HG03066 (cell line): Measurements from ENCODE around the gene RAX.
A peak's percentile ranks its signal among the peaks of the same experiment; 100 is the strongest.

Source experiments
- ATAC-seq: cut with Tn5 transposase; IDR thresholded peaks from one replicate; pipeline ENCODE4 v1.9.1; 2021; ENCODE audit warnings: low read depth; ENCODE audit not compliant: unreplicated experiment

RAX gene

DNA sequence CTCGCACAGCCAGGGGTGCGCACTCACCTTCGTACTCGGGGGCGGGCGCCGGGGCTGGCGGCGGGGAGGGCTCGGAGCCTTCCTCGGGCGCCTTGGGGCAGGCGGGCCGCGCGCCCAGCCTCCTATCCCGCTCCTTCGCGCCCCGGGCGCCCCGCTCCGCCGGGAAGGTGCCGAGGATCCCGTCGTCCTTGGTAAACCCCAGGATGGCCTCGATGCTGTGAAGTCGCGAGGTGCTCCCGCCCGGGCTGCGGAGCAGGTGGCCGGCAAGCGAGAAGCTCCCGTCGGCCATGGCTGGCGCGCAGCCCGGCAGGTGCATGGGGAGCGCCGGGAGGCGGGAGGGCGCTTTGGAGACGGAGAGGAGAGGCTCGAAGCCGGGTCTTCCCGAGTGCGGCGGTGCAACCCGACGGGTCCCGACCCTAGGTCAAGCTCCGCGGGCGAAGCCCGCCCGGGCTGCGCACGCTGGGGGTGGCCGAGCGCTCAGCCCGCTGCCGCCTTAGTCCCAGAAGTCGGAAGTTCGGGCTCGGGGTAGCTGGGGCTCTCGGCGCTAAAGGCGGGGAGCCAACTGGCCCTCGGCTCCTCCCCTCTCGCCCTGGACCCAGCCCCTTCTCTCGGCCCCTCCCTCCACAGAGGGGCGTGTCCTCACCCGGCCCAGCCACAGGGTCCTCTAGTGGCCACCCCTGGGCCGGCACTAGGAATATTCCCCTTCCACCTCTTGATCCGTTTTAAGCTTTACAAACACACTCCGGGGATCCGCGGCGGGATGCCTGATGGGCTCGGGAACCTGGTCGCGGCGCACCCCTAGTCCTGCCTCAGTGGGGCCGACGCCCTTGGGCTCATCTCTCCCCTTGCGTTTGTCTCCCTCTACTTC, at the start of gene RAX:
Gene RAX (minus strand): TSS at position 564 of the 868 bp plus-strand sequence. CDS start 248 bp downstream, at position 316.
- peak; percentile 68 for ATAC-seq

DNA sequence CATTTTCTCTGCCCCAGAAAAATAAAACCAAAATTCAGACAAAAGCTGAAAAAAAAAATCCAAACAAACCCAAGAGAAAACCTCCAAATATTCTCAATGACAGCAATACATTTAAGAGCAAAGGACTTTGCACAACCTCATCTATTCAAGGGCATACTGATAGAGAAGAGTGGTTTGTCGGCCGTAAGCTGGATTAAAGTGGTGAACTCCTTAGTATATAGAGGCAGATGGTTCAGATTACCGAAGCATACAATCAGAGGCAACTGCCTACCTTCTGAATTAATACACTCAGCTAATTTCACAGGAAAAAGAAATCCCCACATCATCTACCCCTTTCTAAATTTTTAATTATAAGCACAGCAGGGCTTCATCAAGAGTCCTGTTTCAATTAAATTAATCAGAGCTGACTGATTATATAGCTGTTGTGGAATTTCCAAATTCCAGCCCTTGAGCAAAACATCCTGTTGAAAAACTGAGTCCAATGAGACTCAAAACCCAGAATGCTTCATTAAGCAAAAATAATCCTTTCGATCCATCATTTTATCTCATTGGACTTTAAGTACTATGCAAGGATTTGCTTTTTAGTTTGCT, 45.3 kb upstream of the RAX start, which contains the start of gene CPLX4:
Gene CPLX4 (minus strand): TSS at position 190 of the 591 bp plus-strand sequence. CDS start 187 bp downstream, at position 3.
- no peak for ATAC-seq

DNA sequence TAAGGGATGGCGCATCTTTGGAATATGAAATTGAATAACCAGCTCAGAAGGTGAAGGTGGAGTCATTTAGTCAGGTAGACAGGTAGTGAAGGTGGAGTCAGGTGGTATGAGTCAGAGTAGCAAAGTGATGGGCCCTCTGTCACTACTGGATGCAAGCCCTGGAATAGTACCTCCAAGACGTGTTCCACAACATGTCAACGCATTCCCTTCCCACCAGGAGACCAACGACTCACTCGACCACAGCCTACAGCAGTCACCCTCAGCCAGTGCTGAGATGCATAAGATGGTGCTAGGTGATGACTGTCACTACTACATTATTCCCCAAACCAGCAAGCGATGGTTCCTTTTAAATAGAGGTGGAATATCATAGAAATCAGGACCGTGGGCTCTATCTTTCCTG, 38.4 kb upstream of the RAX start:
- no peak for ATAC-seq

DNA sequence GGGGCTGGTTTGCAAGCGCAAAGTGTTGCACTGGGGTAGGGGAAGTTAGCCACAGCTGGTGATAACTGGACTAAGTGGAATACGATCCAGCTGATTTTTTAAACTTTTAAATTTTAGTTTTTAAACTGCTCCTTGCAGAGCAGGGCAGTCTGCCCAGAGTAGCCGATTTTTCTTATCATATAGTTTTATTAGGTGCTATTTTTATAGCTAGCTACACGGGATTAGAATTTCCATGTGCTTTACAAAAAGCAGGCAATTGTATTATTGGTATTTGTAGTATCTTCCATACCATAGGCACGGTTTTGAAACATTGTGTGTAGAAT, 35.6 kb upstream of the RAX start:
- no peak for ATAC-seq

DNA sequence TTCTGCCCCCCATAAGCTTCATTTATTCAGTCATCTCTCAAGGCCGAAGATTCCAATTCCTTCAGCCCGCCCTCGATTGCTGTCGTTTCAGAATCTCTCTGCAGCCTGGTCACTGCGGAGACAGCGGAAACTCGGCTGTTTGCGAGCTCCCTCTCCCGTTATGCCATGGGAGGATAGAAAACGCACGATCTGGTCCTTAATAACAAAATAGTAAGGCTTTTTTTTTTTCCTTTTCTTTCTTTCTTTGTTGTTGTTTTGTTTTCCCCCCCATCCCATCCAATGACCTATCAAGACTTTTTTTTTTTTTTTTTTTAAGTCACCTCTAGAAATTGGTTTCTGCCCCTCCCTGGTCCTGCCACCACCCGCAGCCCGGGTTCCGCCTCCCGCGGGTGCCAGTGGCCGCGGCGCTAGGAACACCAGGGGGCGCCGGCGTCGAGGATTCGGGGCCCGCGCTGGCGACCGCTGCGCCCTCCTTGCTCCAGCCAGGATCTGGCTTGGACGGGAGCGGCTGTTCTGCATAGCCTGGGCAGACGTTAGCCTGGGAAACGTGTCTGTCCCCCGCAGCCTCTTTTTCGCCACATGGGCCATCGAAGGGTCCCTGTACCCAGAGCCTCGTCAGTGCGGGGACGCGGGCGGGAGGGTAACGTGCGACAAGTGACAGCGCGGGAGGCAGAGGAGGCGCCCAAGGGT, 35.1 kb upstream of the RAX start:
- peak; percentile 80 for ATAC-seq

DNA sequence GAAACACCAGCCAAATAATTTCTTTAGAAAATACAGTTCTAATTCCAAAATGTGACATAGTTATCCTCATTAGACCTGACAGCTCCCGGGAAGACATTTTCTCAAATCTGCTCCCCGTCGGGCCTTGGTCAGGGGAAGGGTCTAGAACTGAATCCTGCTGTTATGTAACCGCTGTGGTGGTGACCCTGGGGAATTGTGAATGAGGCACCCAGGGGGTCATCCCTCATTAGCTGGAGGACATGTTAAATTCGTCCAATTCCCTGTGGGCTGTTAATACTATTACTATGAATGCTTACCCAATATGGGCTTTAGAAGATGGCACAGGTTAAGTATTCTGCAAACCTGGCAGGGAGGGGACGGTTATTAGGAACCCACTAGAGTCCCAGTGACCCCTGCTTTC, 33.4 kb upstream of the RAX start:
- ATAC-seq = no peak

DNA sequence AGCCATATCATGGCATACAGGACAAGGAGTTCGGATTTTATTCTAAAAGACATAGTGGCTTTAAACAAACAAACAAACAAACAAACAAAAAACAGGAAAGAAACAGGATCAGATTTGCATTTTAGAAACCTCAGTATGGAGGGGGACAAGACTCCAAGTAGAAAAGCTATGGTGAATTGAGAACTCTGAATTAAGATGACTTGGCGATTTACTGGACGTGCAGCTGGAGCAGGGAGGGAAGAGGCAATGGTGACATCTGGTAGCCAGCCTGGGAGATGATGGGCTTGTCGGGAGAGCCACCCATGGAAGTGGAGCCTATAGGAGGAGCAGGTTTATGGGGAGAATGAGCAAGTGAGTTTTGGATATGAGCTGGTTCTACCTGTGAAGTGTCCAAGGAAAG, 32.0 kb upstream of the RAX start:
- no peak for ATAC-seq

DNA sequence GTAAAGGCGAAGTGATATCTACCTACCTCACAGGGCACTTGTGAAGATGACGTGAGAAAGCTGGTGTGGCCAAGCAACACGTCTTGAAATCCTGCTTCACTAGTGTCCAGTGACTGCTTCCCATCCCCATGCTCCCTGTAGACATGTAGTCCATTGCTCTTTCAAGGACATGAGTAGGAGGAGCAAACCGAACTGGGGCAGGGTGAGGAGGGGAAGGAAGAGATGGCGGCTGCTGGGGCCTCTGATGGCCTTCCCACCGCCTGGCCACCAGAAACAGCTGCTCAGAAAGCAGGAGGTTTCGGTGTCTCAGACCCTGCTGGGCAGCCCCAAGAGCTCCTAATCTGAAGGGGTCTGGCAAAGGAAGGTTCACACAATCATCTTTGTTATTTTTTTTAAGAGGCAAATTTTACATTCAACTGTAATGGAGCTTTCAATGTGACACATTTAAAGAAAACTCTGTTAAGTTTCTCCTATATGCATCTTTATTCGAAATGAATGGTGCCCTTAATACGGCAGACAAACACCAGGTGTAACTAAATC, 30.5 kb upstream of the RAX start:
- no peak for ATAC-seq

DNA sequence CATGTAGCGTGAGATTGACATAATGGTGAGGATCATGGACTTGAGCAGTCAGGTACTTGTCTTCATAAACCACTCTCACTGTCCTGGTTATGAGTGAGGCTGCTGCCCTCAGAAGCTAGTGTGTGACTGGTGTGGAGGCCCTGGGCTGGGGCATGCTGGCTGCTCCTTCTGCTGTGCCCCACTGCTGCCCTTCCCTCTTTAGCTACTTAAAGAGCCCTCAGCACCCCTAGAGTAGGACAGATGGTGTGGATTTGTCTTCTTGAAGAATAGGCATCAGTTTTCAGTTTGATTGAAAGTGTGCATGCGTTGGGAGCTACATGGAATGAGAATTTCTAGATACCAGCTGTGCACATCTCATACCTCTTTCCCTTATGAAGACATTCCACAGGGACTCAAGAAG, 29.8 kb upstream of the RAX start:
- no peak for ATAC-seq

DNA sequence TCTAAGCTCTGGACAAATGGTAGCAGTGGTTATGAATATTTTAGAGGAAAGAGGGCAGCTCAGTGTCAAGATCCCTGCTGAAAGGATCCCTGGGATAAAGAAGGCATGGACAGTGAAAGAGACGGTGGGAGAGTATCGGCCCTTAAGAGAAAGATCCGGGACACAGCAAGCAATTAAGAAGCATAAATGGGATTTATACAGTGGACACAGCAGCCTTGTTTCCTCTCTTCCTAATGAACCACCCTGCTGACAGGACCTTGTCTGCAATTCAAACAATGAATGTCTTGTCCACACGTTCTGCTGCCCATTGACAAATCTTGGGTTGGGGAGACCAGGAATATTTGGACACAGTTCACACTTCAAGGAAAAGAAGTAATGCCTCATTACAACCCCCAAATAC, 28.7 kb upstream of the RAX start:
- no peak for ATAC-seq

DNA sequence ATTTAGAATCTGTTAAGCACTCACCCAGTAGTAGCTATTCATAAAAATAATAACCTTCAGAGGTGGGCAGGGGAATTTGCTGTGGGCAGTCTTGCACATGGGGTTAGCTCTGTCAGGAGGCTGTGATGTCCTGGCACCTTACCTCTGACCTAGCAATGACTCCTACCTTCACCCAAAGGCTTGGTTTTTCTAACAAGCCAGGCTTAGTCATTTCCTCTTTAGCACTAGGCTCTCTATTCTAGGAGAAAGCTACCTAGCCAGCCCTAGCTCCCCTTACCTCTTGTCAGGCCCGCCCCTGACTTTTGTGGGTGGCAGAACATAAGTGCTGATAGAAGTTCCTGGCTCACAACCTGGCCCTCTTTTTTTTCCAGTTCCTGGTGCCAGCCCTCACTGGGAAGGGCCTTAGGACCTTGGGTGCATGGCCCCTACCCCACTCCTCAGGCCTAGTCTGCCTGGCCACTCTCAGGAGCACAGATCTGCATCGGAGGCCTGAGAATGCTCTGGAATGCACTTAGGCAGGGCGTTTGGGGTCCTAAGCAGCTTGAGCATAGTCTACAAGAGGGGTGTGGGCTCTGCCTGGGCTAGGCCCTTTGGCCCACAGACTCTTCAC, 27.5 kb upstream of the RAX start:
- ATAC-seq = no peak

DNA sequence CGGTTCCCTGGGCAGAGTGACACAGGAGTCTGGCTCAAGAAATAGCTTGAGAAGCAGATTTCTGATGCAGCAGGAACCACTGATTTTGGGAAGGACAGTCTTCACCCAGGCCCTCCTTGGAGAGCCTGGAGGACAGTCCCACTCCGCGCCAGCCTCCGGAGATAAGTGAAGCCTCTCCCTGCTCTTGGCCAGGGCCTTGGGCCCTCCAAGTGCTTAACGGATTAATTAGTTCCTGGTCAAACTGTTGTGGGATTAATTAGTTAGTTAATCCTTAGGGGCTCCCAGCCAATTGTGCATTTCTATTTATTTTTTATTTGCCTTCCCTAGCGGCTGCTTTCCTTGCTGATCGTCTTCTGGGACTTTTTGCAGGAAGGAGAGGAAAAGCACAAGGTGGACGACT, 25.6 kb upstream of the RAX start:
- no peak for ATAC-seq

DNA sequence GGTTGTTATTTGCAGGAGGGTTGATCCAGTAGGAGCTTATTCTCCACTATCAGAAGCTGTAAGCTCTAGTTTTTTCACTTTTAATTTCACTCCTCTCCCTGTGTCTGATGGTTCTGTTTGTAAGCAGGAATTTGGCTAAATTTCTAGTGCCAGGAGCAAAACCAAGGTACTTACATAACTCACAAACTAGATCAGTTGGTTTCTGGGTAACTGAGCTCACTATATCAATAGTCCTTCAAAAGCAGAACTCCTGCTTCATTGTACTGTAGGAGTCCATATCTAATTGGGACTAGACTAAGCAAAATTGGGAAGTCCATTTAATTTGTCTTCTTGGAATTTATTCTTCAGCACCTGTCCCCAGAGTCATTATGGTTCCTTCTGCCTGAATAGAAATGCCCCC, 20.1 kb upstream of the RAX start:
- no peak for ATAC-seq

DNA sequence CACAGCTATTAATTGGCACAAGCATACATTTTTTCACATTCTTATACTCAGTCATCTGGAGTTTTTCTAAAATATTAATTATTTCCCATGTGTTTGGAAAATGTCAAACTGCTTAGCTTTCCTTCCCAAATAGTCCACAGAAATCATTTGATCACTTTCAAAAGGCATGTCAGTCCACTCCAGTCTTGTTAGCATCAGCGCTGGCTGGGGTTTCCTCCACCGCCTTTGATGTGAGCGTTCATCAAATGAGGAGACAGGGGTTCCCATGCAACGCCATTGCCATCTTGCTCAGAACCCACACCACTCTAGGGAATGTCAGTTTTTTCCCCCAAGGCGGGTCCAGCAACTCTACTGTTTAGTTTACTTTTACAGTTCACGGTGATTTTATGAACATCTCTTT, 13.1 kb upstream of the RAX start:
- no peak for ATAC-seq

DNA sequence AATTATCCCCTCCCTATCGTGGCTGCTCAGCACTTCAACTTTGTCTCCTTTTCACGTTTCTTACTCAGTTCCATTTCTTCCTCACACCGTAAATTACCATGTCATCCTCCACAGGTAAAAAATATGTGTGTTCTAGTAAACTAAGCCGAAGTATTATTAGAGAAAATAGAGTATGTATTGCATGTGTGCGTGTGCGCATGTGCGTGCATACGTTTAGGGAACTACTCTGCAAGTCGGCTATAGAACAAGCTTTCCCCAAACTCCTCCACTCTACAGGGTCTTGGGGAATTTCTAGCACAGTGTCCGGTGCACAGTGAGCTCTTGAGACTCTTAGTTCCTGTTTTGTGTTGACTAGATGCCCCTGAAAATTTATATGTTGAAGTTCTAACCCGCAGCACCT, 9.1 kb upstream of the RAX start:
- ATAC-seq = no peak

DNA sequence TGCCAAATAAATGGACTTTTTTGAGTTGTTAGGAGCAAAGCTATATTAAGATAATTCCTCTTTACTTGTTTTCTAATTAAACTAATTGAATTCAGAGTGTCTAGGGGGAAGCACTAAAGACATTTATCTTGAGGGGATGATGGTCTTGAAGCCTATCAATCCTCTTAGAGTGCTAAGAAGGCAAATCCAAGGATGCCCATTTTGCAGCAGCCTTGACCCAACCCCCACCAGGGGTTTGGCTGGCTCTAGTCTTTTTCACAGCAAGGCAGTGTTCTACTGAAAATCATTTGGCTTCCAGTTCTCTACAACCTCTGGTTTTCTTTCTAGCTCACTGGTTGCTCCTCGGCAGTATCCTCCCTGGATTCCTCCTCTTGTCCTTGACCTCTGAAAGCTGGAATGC, 6.5 kb upstream of the RAX start:
- no peak for ATAC-seq

DNA sequence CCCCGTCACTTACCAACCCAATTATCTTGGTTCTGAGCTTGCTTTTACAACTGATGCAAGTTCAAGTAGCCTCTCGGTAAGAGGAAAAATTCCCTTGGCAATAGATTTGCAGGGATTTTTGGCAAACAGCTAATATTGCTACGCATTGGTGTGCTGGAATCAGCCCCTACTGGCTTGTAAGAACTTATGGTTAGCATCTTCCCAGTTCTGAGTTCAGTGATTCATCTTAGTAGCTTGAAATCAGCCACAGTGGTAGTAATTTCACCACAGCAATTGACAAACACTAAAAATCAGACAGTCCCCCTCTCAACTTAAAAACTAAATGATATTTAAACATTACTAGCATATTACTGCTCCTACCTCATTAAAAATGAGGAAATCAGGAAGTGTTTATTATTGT, 5.9 kb upstream of the RAX start:
- ATAC-seq = no peak

DNA sequence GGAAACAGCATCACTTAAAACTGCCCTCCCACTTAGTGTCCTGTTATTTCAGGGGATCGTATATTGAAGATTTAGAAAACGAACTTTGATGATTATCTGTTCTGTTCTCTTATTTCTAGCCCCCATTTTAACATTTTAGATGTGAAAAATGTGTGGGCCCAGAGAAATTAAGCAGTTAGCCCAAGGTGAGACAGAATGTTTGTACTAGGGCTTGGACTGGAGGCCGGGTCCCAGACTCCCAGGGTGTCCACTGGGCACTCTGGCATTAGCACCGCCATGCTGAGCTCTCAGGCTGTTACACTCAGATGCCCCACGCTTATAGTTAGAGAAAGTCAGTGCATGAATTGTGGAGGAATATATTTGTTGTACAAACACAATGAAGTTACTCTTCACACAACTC, 5.5 kb upstream of the RAX start:
- ATAC-seq = no peak

DNA sequence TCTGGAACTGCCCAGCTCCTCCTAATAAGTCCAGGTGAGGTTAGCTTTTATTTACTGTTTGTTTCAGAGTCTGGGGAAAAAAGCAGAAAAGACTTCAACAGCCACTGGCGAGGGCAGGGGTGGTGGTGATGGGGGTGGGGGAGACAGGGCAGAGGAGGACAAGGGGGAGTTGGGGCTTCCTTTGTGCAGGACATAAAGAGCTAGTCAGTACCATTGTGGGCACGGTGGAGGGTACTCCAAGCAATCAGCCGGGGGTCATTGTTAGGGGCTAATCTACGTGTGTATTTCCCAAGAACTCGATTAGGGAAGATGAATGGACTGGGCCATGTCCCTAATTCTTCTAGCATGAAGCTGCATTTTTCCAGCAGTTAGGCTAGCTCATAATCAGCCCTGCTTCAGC, 2.8 kb upstream of the RAX start:
- no peak for ATAC-seq

DNA sequence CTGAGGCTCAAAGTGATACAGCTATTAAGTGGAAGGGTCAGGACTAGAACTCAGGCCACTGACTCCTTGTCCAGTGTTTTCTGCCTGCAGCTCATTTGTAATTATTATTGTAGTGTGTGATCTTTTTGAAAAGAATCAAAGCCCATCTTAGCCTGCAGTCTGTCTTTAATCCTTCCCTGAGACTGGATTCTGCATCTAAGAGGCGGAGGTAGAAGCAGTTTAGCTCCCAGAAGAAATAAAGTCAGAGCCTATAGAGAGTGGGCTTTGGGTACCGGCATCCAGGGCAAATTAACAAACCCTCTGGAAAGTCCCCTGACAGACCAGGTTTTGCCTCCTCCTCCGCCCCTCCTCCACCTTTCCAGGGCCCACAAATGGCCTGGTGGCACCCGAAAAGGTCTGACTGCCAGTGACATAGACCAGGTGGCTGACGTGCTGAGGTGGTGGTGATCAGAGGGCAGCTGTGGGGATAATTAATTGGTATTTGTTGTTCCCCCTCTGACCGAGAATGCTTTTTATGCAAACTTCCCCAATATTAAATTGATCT, 2.2 kb upstream of the RAX start:
- ATAC-seq = no peak

DNA sequence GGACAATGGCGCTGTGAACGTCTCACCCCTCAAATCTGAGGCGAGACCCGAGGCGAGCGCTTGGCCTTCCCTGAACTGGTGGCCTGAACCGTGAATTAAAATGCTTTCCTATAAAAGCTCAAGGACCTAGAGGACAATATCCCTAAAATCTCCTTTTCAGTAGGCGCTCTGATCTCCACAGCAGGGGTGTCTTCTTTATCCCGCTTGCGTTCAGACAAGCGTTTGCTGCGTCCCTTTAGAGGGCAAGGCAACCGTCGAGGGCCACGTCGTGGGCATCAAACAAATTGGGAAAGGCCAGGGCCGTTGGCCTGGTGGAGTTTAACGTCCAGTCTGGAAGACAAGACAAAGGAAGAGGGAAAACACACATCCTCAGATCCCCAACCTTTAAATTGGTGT, 1.3 kb upstream of the RAX start:
- ATAC-seq = no peak
